HepG2 (cell line): ENCODE measurements around the gene LSM11. TPM values are rescaled to one million over a fixed set of nuclear protein-coding genes. Genes with fewer than 3 reads are reported as not detected.

Experiments used
- ATAC-seq: fragments of 200-7000 bp; cut with Tn5 transposase; 3 replicates; pipeline ENCODE4 v1.9.1; 2020; ENCODE audit warnings: mild to moderate bottlenecking, moderate library complexity
- BruUV-seq: library from RNA; stranded (reverse); fragments of 400-500 nt; replicated peaks from 2 replicates; lab custom pipeline; 2021; lab: Mats Ljungman, UMichigan
- CTCF ChIA-PET: fragments of 300-600 bp; formaldehyde crosslinking; extraction: SDS; loops from one replicate; lab custom pipeline; 2021; ENCODE audit warnings: low total read pairs, inconsistent platforms, low intra/inter-chr PET ratio; lab: Yijun Ruan, JAX
- POLR2A ChIA-PET: fragments of 350-600 bp; sonication (Branson Sonifier 250); formaldehyde crosslinking; loops from one replicate; lab custom pipeline; 2020; ENCODE audit warnings: antibody characterized with exemption, inconsistent platforms; lab: Yijun Ruan, JAX
- DNase-seq: peaks from one replicate; pipeline ENCODE4 v3.0.0-alpha.2; 2015; ENCODE audit warnings: low spot score
- FAIRE-seq: peaks from 3 replicates; lab custom pipeline; 2011; peaks lifted over from hg19 to GRCh38; lab: Jason Lieb, UNC
- H2AFZ ChIP-seq: one replicate; pipeline ENCODE4 v1.6.1; 2011; ENCODE audit warnings: low read length, inconsistent platforms
- H3K27ac ChIP-seq: fragments of 300-600 bp; 3 replicates; pipeline ENCODE4 v1.8.0; 2011; ENCODE audit warnings: mixed run types, mild to moderate bottlenecking, mixed read lengths, low read length, inconsistent platforms; ENCODE audit not compliant: insufficient read depth; ENCODE audit errors: extremely low read length
- H3K27me3 ChIP-seq, 2 experiments: fragments of 200-600 bp in 1 of 2; 2 replicates in 1 of 2; 3 replicates in 1 of 2; pipeline versions ENCODE4 v1.6.0 to v1.8.0; 2011; ENCODE audit warnings: low read length in 2 of 2, mild to moderate bottlenecking in 2 of 2, moderate library complexity in 2 of 2, inconsistent platforms in 1 of 2; ENCODE audit not compliant: insufficient read depth in 2 of 2, control insufficient read depth in 1 of 2
- H3K36me3 ChIP-seq, 2 experiments: fragments of 200-600 bp in 1 of 2; replicated peaks in 1 of 2; 2 replicates in 1 of 2; 3 replicates in 1 of 2; pipeline versions ENCODE4 v1.5.1 to v1.8.0; 2011; ENCODE audit warnings: low read length in 2 of 2, inconsistent platforms in 1 of 2; ENCODE audit not compliant: insufficient read depth in 2 of 2, control insufficient read depth in 1 of 2
- H3K4me1 ChIP-seq: 2 replicates; pipeline ENCODE4 v1.5.1; 2012; ENCODE audit warnings: low read length, inconsistent platforms; ENCODE audit not compliant: insufficient read depth
- H3K4me2 ChIP-seq: 2 replicates; pipeline ENCODE4 v1.6.0; 2011; ENCODE audit warnings: low read depth, low read length, inconsistent platforms
- H3K4me3 ChIP-seq, 3 experiments: fragments of 200-600 bp in 1 of 3; sonication (generic), shearing (Covaris generic) in 1 of 3; replicated peaks in 1 of 3; 2 replicates each; pipeline ENCODE4 v1.5.1; 2011 to 2016; ENCODE audit warnings: low read length in 3 of 3, inconsistent platforms in 2 of 3, low read depth in 2 of 3, mild to moderate bottlenecking in 2 of 3, control low read depth in 1 of 3, mixed read lengths in 1 of 3; ENCODE audit not compliant: insufficient read depth in 1 of 3
- H3K79me2 ChIP-seq: one replicate; pipeline ENCODE4 v1.6.1; 2011; ENCODE audit warnings: low read length, inconsistent platforms; ENCODE audit not compliant: insufficient read depth
- H3K9ac ChIP-seq: 2 replicates; pipeline ENCODE4 v1.6.0; 2011; ENCODE audit warnings: mild to moderate bottlenecking, low read depth, low read length, inconsistent platforms; ENCODE audit not compliant: insufficient read depth
- H3K9me3 ChIP-seq: 2 replicates; pipeline ENCODE4 v1.5.1; 2012; ENCODE audit warnings: mild to moderate bottlenecking, low read length
- H4K20me1 ChIP-seq: 2 replicates; pipeline ENCODE4 v1.6.0; 2011; ENCODE audit warnings: inconsistent platforms, mild to moderate bottlenecking, low read length, moderate library complexity; ENCODE audit not compliant: insufficient read depth
- AHDC1 ChIP-seq: sonication (generic); formaldehyde crosslinking; IDR thresholded peaks from 2 replicates; pipeline ENCODE4 v1.5.1; 2020; ENCODE audit warnings: mild to moderate bottlenecking, missing genetic modification reagents, borderline replicate concordance
- ARID2 ChIP-seq: sonication (generic); formaldehyde crosslinking; IDR thresholded peaks from 2 replicates; pipeline ENCODE4 v1.8.1; 2022; ENCODE audit warnings: mild to moderate bottlenecking, missing genetic modification reagents, borderline replicate concordance
- ARNTL ChIP-seq: sonication (generic); formaldehyde crosslinking; IDR thresholded peaks from 2 replicates; pipeline ENCODE4 v1.4.0; 2020; ENCODE audit warnings: mild to moderate bottlenecking, missing genetic modification reagents
- ATF1 ChIP-seq: IDR thresholded peaks from 2 replicates; pipeline ENCODE4 v1.6.1; 2016; ENCODE audit warnings: mild to moderate bottlenecking, control low read depth
- GZF1 ChIP-seq: sonication (generic); formaldehyde crosslinking; IDR thresholded peaks from 2 replicates; pipeline ENCODE4 v1.5.1; 2020; ENCODE audit warnings: mild to moderate bottlenecking, missing genetic modification reagents
- HMG20A ChIP-seq: IDR thresholded peaks from 2 replicates; pipeline ENCODE4 v1.6.1; 2016; ENCODE audit warnings: borderline replicate concordance
- MBD4 ChIP-seq: IDR thresholded peaks from 2 replicates; pipeline ENCODE4 v1.6.1; 2012; ENCODE audit warnings: low read length, inconsistent platforms, borderline replicate concordance
- ONECUT2 ChIP-seq: sonication (generic); formaldehyde crosslinking; IDR thresholded peaks from 2 replicates; pipeline ENCODE4 v1.4.0; 2020; ENCODE audit warnings: missing genetic modification reagents
- PATZ1 ChIP-seq: sonication (generic); formaldehyde crosslinking; IDR thresholded peaks from 2 replicates; pipeline ENCODE4 v1.4.0; 2020; ENCODE audit warnings: missing genetic modification reagents
- RARG ChIP-seq: sonication (generic); formaldehyde crosslinking; IDR thresholded peaks from 2 replicates; pipeline ENCODE4 v1.4.0; 2020; ENCODE audit warnings: low read depth, mild to moderate bottlenecking, missing genetic modification reagents
- TEAD3 ChIP-seq: optimal IDR thresholded peaks from 2 replicates; pipeline ENCODE3; 2016; ENCODE audit warnings: borderline replicate concordance
- ZBTB26 ChIP-seq: IDR thresholded peaks from 2 replicates; pipeline ENCODE4 v1.6.1; 2016; ENCODE audit warnings: missing compliant biosample characterization, missing genetic modification reagents, borderline replicate concordance
- ZNF326 ChIP-seq: sonication (generic); formaldehyde crosslinking; IDR thresholded peaks from 2 replicates; pipeline ENCODE4 v1.4.0; 2020; ENCODE audit warnings: missing genetic modification reagents, borderline replicate concordance
- ZNF710 ChIP-seq: sonication (generic); formaldehyde crosslinking; IDR thresholded peaks from 2 replicates; pipeline ENCODE4 v1.5.0; 2020; ENCODE audit warnings: mild to moderate bottlenecking, missing genetic modification reagents, borderline replicate concordance
- ZNF773 ChIP-seq: sonication (generic); formaldehyde crosslinking; IDR thresholded peaks from 2 replicates; pipeline ENCODE4 v1.4.0; 2020; ENCODE audit warnings: missing genetic modification reagents, borderline replicate concordance
- WGBS: methylation state at CpG from one replicate; pipeline ENCODE4 v1.1.6; 2017; ENCODE audit warnings: low lambda C conversion rate; 5-methylcytosine and 5-hydroxymethylcytosine counted together
- in situ Hi-C: cut with HindIII; loops from 2 replicates; pipeline ENCODE4 v1.10.0; 2017; ENCODE audit warnings: low pct_unique_long_range_greater_than_20kb; ENCODE audit not compliant: extremely low pct_ligation_motif_present
- intact Hi-C: fragments of 100-400 bp; cut with micrococcal nuclease; formaldehyde crosslinking; loops from one replicate; pipeline ENCODE4 v1.10.0; 2022; ENCODE audit not compliant: unreplicated experiment
- polyA plus RNA-seq, 8 experiments: library from polyadenylated mRNA; depleted of rRNA in 3 of 8; stranded (reverse) in 7 of 8; unstranded in 1 of 8; fragments of >200 nt; fragmentation: Illumina TruSeq in 4 of 8; extraction: Trizol in 4 of 8; gene quantifications; 2 replicates each; pipeline versions ENCODE4 v1.2.1 to v1.2.3, GENCODE V29; 2011 to 2016; ENCODE audit warnings: low read depth in 4 of 8, missing spikeins in 1 of 8, mixed read lengths in 1 of 8; ENCODE audit not compliant: insufficient read depth in 1 of 8
- total RNA-seq, 5 experiments: library from RNA; depleted of rRNA; stranded (reverse); fragments of >200 nt; fragmentation: Illumina TruSeq; extraction: Trizol; gene quantifications; 2 replicates each; pipeline ENCODE4 v1.2.3, GENCODE V29; 2016; ENCODE audit warnings: low read depth in 1 of 5

LSM11 gene
- total and polyA plus RNA-seq, 2 of the 13 experiments (the other 11 are each of a cell fraction or from before 2014, with no cell fraction given): 4.5 to 7.2 TPM

- H3K9me3 ChIP-seq: no peaks in the 10 kb centered on the region
- TF ChIP-seq ATF1 (CRISPR knock-in tag) (no peak), ZNF773 (no peak), ONECUT2 (CRISPR knock-in tag) (no peak), TEAD3 (CRISPR knock-in tag) (no peak), ARID2 (CRISPR knock-in tag) (no peak), MBD4 (no peak), PATZ1 (CRISPR knock-in tag) (no peak), ZNF710 (no peak), RARG (CRISPR knock-in tag) (no peak), ZBTB26 (CRISPR knock-in tag) (no peak), ARNTL (CRISPR knock-in tag) (no peak), HMG20A (CRISPR knock-in tag) (no peak), GZF1 (CRISPR knock-in tag) (no peak), AHDC1 (CRISPR knock-in tag) (no peak), ZNF326 (CRISPR knock-in tag) (no peak)
Observed at GRCh38 chr5:157772127-157772526, 28.6 kb downstream of the LSM11 start.

More at GRCh38 chr5:157772127-157772526, 28.6 kb downstream of the LSM11 start:
- Histone ChIP-seq H3K36me3 (no peaks in the 10 kb centered on the region), H4K20me1 (no peaks in the 10 kb centered on the region), H3K4me1 (no peaks in the 10 kb centered on the region), H3K27ac (no peak overlapping the region), H3K9ac (no peak overlapping the region), H3K4me3 (no peak overlapping the region), H3K79me2 (no peaks in the 10 kb centered on the region), H2AFZ (no peak overlapping the region), H3K4me2 (peak overlapping the region; percentile 29; the same call in 1 of the 2 replicates), H3K27me3 (peaks cover 0 to 7% of the 10 kb centered on the region in 2 experiments; a peak in 1 of 5 replicates)
- ChIA-PET POLR2A (no interaction called here), CTCF (no interaction called here)
- WGBS: 30% methylated on average over 10 of the region's 10 CpGs
- BruUV-seq: no TSS peak
- intact Hi-C loops (no loop called here), in situ Hi-C loops (no loop called here)
- DNase-seq: no peak
- ATAC-seq: no peak
- no peak for FAIRE-seq
